Testis (tissue), 2 donors: ENCODE data around the gene KRCC1.

Source experiments
- POLR2A ChIP-seq: fragments of 450-650 bp; IDR thresholded peaks from one replicate; pipeline ENCODE4 v1.6.1; 2017; ENCODE audit warnings: antibody characterized with exemption, mild to moderate bottlenecking, moderate library complexity
- TF ChIP-seq, protein P1 (sequence below), 3 experiments: fragments of 450-650 bp in 2 of 3; fragments of 200-600 bp in 1 of 3; sonication (generic) in 1 of 3; IDR thresholded peaks; one replicate each; pipeline ENCODE4 v1.5.1; 2016 to 2019; ENCODE audit warnings: antibody characterized with exemption in 3 of 3, mild to moderate bottlenecking in 2 of 3, moderate library complexity in 1 of 3

DNA sequence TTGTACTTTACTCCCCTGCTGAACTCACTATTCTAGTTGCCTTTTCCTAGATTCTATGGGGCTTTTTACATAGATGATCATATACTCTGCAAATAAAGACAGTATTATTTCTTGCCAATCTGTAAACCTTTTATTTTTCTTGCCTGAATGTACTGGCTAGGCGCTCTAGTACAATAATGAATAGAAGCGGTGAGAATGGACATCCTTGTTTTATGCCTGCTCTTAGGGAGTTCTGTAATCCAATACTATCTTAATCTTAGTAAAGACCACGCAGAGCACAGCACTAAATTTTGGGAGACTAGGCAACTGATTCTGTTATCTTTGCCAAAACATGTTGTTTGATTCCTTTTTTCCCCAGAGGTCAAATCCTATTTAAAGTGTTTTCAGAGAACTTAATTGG is 7.0 kb downstream of the KRCC1 start:
- TF ChIP-seq POLR2A: no peak
- TF ChIP-seq, protein P1, sequence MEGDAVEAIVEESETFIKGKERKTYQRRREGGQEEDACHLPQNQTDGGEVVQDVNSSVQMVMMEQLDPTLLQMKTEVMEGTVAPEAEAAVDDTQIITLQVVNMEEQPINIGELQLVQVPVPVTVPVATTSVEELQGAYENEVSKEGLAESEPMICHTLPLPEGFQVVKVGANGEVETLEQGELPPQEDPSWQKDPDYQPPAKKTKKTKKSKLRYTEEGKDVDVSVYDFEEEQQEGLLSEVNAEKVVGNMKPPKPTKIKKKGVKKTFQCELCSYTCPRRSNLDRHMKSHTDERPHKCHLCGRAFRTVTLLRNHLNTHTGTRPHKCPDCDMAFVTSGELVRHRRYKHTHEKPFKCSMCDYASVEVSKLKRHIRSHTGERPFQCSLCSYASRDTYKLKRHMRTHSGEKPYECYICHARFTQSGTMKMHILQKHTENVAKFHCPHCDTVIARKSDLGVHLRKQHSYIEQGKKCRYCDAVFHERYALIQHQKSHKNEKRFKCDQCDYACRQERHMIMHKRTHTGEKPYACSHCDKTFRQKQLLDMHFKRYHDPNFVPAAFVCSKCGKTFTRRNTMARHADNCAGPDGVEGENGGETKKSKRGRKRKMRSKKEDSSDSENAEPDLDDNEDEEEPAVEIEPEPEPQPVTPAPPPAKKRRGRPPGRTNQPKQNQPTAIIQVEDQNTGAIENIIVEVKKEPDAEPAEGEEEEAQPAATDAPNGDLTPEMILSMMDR (IDR thresholded peaks at IDR 0.05): no peak
